T-helper 22 cell (primary cell): ENCODE measurements around the gene HSDL1.
"Not testable (repeated sequence)": the region's sequence is repeated elsewhere in the genome, so short reads cannot be mapped to it uniquely, and the experiment has no call there.

ENCODE experiments used
- DNase-seq: peaks from one replicate; pipeline ENCODE4 v3.0.0-alpha.2; 2020; ENCODE audit warnings: low read depth

HSDL1 gene

DNA sequence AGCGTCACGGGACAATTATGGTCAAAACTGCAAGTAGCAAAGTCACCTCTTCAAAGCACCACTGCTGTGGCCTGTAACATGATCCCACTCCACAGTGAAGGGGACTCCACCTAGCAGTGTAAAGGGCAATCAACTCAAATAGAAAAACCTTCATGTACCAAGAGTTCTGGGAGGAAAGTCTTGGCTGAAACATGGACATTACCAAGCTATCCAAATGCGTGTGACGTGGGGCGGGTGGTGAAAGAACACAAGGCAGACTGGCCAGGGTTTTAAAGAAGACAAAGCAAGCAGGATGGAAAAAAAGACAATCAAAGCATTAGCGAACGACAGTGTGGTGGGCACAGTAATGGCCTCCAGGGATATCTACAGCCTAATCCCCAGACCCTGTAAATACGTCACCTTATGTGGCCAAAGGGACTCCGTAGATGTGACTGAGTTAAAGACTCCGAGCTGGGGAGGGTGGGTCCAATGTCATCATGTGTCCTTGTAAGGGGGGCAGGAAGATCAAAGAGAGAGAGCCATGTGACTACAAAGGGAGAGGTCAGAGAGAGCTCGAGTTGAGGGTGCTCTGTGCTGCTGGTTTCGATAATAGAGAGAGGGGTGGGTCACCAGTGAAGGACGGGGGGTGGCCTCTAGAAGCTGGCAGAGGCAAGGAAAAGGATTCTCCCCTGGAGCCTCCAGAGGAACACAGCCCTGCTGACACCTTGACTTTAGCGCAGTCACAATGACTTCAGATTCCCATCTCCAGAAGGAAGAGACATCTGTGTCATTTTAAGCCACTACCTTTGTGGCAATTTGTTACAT, 6.0 kb downstream of the HSDL1 start:
- DNase-seq = no peak

DNA sequence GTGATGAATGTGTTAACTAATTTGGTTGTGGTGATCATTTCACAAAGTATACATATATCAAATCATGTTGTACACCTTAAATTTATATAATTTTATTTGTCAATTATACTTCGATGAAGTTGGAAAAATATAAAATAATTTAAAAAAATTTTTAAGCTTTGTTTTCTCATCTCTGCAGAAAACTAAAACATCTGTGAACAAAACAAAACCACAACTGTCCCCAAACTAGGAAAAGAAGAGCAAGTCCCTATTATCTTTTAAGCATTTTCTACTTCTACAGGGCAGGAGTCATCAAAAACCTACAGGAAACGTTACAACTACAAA, 6.5 kb downstream of the HSDL1 start:
- no peak for DNase-seq

DNA sequence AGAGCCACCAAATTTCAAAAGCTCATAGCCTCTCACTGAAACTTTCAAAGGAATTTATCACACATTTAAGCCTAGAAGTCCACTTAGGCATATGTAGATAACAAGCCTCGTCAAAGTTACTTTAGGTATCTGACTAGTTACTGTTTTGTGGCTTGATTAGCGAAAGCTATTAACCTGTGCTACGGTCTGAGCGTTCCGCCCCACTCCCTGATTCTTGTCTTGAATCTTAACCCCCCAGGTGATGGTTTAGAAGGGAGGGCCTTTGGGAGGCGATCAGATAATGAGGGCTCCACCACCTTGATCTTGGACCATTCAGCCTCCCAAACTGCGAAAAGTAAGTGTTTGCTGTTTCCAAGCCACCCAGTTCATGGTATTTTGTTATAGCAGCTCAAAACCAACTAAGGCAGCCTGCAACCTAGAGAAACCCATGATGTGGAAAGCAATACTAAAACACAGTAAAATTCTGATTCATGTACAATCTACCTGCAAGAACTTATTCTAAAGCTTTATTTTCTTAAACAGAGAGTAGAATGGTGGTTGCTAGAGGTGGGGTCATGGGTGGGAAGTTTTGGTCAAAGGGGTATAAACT, 7.1 kb downstream of the HSDL1 start:
- DNase-seq = no peak

DNA sequence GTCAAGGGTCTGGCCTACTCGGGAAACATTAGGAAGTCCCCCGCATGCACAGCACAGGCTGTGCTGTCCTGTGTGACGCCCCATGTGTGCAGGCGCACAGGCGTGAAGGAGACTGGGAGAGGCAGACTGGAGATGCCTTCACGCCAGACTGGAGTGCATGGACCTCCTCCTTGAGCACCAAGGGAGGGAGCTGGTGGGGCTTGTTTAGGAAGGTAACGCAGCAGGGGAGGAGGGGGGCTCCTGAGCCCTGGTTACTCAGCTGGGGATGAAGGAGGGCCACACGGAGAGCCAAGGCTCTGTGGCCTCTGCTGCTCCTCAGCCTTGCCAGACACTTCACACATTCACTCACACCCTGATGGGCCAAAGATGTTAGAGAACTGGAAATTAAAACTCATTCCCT, 7.7 kb downstream of the HSDL1 start:
- DNase-seq = no peak

DNA sequence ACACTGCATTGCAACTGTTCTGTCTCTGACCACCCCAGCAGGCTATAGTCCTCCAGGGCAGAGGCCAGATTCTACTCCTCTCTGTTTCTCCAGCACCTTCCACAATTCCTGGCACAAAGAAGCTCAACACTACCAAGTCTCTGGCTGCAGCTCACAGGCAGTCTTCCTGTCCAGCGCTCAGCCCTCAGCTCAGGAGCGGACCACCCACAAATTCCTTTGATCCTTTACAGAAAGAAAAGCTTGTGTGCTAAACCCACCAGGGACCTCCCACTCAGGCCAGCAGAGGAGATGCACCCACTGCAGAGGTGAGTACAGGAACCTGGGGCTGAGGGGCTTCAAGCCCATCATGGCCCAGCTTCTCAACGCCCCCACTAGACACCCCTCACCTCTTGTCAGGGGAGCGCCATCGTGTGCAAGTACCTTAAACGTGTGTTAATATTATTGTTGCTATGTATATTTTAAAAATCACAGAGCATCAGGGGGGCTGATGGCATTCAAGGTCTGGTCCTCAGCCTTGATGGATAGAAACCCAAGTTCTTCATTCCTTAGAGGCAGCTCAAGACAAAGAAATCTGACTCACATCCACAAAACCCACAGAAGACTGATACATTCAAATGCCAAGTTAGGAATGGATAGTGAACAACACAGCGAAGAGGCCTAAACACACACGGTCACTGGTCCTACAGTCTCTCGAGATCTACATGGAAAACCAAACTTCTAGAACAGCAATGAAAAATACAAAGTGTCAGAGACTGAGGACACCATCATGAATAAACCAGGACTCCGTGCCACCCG, 8.4 kb downstream of the HSDL1 start:
- DNase-seq = no peak

DNA sequence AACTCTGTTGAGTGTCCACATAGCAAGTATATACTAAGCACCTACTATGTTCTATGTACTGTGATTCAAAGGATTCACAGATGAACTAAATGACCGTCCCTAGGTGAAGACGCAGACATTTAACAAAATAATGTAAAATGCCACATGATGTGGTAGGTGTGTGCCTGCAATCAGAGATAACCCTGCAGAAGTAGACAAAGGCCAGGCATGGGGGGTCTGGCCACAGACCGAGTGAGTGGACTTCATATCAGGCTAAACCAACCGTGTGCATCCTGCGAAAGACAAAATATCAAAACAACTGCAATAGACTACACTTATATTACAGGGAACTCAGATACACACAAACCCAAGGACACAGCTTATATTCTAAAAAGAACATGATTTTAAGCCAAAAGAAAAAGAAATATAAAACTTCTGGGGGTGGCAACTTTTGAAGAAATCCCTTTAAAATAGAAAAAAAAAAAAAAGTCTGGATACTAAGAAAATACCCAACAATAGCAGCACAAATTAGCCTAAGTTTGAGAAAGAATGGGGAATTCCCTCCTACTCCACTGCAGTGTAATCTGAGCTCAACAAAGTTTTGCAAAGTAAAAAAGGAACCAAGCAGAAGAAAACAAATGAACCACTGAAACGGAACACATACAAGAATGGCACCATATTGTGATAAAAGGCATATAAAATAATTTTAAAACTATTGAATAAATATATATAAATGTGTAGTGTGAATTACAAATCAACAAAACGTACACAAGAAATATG, 12.3 kb downstream of the HSDL1 start:
- DNase-seq = no peak

DNA sequence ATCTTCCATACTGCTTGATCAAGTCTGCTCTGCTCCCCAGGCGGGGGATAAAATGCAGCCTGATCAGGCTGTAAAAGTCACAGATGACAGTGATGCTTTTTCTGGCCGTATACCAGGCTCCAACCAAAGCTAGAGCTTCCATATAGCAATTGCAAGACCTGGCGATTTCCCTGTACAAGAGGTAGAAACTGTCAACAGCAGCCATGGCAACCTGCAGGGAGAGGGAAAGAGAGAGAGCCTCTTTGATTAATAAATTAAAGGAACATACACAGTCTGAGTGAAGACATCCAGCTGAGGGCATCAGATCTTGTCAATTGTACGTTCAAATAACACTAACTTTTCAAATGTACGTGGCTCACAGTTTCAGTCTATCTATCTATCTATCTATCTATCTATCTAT, 13.9 kb downstream of the HSDL1 start:
- DNase-seq = no peak

DNA sequence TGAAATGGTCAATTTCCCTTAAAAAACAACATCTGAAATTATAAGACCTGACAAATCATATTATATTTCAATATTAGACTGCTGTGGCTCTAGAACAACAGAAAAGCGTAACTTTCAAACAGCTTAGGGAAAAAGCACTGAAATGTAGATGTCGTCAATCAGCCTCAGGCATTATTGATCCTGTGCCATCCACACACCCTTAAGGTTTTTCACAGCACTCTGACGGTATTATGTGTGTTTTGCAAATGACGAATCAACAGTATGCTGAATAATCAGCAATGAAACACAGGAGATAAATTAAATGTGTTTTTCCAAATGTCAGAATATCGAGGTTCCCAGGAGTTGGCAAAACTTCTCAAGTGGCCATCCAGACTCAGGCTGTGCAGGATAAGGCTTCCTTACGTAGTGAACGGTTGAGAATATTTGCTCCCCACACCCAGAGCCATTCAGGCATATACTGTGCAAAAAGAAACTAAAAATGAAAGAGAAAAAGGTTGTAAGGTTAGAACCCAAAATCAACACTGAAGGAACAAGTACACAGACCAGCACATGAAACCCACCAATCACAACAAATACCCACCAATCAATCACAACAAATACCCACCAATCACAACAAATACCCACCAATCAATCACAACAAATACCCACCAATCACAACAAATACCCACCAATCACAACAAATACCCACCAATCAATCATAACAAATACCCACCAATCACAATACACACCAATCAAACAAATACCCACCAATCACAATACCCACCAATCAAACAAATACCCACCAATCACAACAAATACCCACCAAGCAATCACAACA, 20.5 kb downstream of the HSDL1 start:
- no peak for DNase-seq

DNA sequence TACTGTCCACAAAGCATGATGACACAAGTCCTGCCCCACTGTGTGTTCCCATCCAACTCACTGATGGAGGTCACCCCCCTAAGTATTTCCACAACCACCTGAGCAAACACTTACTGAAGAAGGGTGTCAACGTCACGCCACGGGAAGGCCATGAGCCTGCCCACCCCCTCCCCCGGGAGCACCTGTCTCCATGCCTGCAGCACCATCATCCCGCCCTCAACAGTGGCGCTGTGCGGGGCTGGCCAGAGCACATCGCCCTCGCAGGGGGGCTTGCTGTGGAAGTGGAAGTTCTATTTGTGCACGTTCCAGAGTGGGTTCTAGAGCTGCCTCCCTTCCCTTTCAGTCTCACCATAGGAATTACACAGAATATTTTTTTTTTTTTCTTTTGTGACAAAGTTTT, 24.0 kb downstream of the HSDL1 start:
- no peak for DNase-seq

DNA sequence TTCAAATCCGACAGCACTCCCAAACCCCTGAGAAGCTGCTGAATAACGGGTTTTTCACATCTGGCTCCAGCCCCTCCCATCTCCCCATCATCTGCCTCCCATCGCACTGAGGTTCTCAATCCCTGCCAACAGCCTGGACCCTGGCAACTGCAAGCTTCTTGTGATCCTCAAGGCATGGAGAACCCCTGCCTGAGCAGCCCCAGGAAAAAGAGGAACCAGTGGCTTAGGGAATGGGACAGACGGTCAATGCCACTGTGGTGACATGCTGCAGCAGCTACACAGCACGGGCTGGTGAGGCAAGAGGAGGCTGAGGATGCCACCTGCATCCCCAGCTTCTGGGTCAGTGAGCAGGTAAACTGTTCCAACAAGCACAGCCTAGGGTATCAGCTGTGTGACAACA, 25.0 kb downstream of the HSDL1 start:
- DNase-seq = no peak

DNA sequence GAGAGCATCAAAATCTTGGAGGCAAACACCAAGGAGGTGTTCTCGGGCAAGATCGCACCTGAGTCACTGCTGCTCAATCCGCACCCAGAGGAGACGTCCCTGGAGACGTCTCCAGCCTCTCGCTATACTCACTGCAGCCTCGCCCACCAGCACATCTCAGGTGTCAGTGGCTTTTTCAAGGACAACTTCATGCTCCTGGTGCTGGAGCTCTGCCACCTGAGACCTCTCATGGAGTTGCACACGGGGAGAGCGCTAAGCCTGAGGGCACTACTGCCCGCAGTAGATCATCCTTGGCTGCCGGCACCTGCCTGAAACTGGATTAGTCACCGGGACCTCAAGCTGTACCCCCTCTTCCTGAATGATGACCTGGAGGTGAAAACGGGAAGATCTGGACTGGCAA, 25.6 kb downstream of the HSDL1 start:
- no peak for DNase-seq

DNA sequence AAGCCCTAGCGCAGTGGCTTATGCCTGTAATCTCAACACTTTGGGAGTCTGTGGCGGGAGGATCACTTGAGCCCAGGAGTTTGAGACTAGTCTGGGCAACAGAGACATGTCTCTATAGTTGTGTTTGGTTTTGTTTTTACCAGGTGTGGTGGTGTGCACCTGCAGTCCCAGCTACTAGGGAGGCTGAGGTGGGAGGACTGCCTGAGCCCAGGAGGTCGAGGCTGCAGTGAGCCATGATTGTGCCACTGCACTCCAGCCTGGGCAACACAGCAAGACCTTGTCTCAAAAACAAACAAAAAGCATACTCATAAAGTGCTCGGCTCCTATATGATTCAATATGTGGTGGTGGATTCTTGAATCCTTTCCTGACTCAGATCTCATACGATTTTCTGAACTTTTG, 26.7 kb downstream of the HSDL1 start:
- not testable (repeated sequence) for DNase-seq

DNA sequence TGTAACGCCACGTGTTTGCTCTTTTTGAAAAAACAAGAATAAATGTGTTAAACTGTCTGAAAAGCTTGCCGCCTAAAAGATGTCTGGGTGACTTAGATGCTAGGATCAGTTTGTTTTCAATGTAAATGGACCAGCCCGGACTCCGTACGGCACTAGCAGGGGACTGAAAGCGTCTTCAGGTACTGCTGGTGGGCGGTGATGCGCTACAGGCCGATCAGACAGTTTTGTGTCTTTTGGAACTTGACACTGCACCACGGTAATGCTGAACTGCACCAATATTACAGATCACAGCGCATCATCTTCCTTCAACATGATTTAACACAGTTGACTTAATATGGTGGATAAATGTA, 27.5 kb downstream of the HSDL1 start:
- no peak for DNase-seq

DNA sequence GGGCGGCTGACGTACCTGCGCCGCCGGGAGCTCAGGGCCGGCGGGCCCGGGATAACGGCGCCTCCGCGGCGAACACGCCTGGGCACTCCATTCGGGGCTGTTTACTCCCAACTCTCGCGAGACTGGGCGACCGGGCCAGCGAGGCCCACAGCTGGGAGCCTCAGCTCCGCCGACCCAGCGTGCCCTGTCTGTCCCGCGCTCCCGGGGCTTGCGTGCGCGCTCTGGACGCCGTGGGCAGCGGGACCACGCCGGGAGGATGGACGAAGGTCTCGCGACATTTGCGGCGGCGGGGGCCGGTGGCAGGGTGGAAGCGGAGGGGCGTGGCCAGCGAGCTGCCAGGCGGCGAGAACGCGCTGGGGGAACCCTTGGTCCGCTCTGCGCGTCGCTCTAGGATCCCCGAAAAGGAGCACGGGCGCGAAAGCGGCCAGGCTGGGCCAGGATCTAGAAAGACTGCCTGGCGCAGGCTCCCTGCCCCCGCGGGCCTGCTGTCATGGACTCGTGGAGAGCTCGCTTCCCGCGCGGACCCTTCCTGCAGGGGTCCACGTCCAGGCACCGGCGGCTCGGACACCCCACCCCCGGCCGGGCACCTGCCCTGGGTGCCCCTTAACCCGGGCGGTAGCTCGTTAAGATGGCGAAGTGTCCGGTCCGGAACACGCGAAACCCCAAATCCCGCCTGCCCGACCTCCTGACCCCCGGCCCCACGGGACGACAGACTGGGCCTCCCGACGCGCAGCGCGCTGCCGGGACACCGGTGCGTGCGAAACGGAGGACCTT, 28.1 kb downstream of the HSDL1 start, which contains the start of gene MBTPS1:
Gene MBTPS1 (minus strand): TSS at position 223 of the 774 bp plus-strand sequence. CDS start 15,159 bp downstream, outside the sequence.
- peak; percentile 95 for DNase-seq

DNA sequence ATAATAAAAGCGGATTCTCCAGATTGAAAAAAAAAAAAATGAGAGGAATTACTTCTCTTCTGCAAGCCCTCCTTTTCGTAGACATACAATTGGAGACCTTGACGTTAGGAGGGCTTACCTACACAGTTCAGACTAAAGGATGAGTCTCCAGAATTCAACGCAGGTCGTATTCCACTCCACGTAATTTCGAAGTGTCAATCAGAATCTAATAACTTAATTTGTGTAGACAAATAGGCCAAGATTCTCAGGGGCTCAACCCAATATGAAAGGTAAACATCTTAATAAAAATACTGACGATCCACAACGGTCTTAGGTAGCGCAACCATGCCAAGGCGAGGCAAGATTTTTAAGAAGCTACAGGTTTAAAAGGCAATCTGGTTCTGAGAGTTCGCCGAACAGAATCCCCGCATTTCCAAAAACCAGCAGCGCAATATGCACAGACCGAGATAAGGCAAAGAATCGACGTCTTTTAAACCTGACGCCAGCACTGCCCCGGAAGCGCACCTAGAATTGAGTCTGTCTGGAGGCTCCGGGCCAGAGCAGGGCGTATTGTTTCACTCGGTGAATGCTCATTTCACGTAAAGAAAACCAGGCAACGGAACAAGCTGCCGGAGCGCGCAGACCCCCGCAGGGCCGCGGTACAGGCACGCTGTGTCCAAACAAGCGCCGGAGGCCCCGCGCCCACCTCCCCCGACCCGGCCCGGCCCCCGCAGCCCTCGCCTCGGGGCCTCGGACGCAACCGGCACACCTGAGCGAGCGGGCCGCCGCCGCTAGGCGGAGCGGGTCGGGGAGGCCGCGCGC, 28.9 kb downstream of the HSDL1 start:
- peak; percentile 50 for DNase-seq

DNA sequence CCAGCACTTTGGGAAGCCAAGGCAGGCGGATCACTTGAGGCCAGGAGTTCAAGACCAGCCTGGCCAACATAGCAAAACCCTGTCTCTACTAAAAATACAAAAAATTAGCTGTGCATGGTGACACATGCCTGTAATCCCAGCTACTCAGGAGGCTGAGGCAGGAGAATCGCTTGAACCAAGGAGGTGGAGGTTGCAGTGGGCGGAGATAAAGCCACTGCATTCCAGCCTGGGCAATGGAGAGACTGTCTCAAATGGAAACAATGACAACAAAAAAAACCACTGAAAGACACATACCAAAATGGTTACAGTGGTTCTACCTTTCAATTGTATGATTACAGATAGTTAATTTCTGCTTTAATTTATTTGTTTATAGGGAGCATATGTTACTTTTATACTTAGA, 33.0 kb downstream of the HSDL1 start:
- DNase-seq = not testable (repeated sequence)

DNA sequence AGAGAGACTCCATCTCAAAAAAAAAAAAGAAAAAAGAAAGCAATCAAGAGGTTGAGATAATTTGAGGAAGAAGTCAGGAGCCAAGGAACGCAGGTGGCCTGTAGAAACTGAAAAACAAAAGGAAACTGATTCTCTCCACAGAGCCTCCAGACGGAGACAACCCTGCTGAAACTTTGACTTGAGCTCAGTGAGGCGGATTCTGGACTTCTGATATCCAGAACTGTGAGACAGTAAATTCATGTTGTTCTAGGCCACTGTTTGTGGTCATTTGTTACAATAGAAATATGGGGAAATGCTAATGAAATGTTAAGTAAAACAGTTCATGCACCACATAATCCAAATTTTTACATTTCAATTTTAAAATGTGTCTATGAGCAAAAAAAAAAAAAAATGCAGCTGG, 33.5 kb downstream of the HSDL1 start:
- DNase-seq = no peak

DNA sequence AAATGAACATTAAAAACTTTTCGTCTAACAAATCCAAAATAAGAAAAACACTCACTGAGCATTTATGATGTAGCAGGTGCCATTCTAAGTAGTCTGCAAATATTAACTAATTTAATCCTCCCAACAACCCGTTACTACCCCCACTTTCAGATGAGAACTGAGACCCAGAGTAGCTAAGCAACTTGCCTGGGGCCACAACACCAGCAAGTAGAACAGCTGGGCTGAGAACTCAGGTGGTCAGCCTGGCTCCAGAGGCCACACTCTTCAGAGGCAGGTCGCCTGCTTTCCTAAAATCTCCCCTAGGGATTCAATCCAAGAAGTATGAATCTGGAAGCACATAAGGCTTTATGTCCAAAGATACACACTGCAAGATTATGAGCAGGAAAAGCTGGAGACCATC, 34.5 kb downstream of the HSDL1 start:
- no peak for DNase-seq

DNA sequence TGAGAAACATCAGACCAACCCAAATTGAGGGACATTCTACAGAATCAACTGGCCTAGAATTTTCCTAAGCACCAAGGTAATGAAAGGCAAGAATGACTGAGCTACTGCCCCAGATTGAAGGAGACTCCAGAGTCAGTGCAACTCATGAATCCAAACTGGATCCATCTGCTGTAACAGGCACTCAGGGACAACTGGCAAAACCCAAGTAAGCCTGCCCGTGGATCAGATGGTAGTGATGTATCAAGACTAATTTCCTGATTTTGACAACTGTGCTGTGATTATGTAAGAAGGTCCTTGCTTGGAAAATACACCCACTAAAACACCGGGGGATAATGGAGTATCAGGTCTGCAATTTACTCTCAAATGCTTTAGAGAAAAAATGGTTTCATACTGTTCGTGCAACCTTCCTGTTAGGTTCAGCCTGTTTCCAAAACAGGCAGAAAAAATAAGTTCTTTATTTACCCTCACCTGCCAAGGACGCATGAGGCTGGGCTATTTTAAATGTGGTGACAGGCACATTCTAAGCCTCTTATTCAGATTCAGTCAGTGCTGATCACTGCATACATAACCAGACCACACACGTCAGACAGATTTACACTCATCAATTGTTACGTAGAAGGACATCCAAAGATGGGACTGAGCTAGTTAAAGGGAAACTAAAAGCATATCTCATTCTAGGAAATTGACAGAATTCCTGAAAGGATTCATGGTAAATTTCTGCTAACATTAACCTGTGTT, 35.2 kb downstream of the HSDL1 start:
- no peak for DNase-seq
